Stimulated activated CD4-positive, alpha-beta T cell treated with anti-CD3 and anti-CD28 coated beads, Interleukin-12 subunit alpha, Interleukin-12 subunit beta, amount 100 ng/mL, for 4 hours (primary cell): Measurements from ENCODE around the gene RIMBP2.

Experiments used
- DNase-seq: peaks from one replicate; pipeline ENCODE4 v3.0.0-alpha.2; 2020

Gene RIMBP2

GRCh38 chr12:130565189-130565588, 150.9 kb downstream of the RIMBP2 start:
- no peak for DNase-seq

- DNase-seq: no peak
Measured at GRCh38 chr12:130563323-130563722, 152.8 kb downstream of the RIMBP2 start.

GRCh38 chr12:130562716-130563115, 153.4 kb downstream of the RIMBP2 start:
- no peak for DNase-seq

GRCh38 chr12:130560321-130560720, 155.8 kb downstream of the RIMBP2 start:
- no peak for DNase-seq

- no peak for DNase-seq
Measured at GRCh38 chr12:130559806-130560205, 156.3 kb downstream of the RIMBP2 start.

- no peak for DNase-seq
Measured at GRCh38 chr12:130557886-130558765, 158.0 kb downstream of the RIMBP2 start.

- no peak for DNase-seq
Measured at GRCh38 chr12:130557201-130557600, 158.9 kb downstream of the RIMBP2 start.

- no peak for DNase-seq
Measured at GRCh38 chr12:130556486-130557055, 159.5 kb downstream of the RIMBP2 start.

- no peak for DNase-seq
Measured at GRCh38 chr12:130555628-130556485, 160.2 kb downstream of the RIMBP2 start.

- no peak for DNase-seq
Measured at GRCh38 chr12:130555221-130555620, 160.9 kb downstream of the RIMBP2 start.

GRCh38 chr12:130552483-130552996, 163.6 kb downstream of the RIMBP2 start:
- DNase-seq: no peak

- DNase-seq: no peak
Measured at GRCh38 chr12:130549361-130549760, 166.7 kb downstream of the RIMBP2 start.

- DNase-seq: no peak
Measured at GRCh38 chr12:130547480-130548155, 168.5 kb downstream of the RIMBP2 start.

- DNase-seq: no peak
Measured at GRCh38 chr12:130546494-130546893, 169.6 kb downstream of the RIMBP2 start.

GRCh38 chr12:130545475-130545874, 170.6 kb downstream of the RIMBP2 start:
- no peak for DNase-seq

- DNase-seq: no peak
Measured at GRCh38 chr12:130540376-130540775, 175.7 kb downstream of the RIMBP2 start.

GRCh38 chr12:130538343-130539095, 177.6 kb downstream of the RIMBP2 start:
- DNase-seq: no peak

GRCh38 chr12:130537655-130538054, 178.4 kb downstream of the RIMBP2 start:
- DNase-seq: no peak

- DNase-seq: no peak
Measured at GRCh38 chr12:130537051-130537450, 179.0 kb downstream of the RIMBP2 start.

- no peak for DNase-seq
Measured at GRCh38 chr12:130530429-130530828, 185.7 kb downstream of the RIMBP2 start.

- DNase-seq: no peak
Measured at GRCh38 chr12:130529781-130530180, 186.3 kb downstream of the RIMBP2 start.

- DNase-seq: no peak
Measured at GRCh38 chr12:130527239-130527638, 188.9 kb downstream of the RIMBP2 start.
